Endometrial microvascular endothelial cells (primary cell): ENCODE results near the gene ANKRD42. TPM values are rescaled to one million over a fixed set of nuclear protein-coding genes. Genes with fewer than 3 reads are reported as not detected.

Experiments
- in situ Hi-C: cut with HindIII; loops from 2 replicates; pipeline ENCODE4 v1.10.0; 2017; ENCODE audit warnings: low sequenced_read_pairs, low pct_unique_long_range_greater_than_20kb; ENCODE audit errors: inconsistent ontology term
- total RNA-seq: library from RNA; depleted of rRNA; stranded (reverse); fragments of >200 nt; gene quantifications from one replicate; pipeline ENCODE4 v1.2.3, GENCODE V29; 2015; ENCODE audit errors: inconsistent ontology term

ANKRD42 gene
- total RNA-seq, 1 donor from 2014 or later = 5.9 TPM

- in situ Hi-C loops = no loop called here
Measured at GRCh38 chr11:83275888-83276641, 82.6 kb downstream of the ANKRD42 start.

- in situ Hi-C loops = no loop called here
Measured at GRCh38 chr11:83278351-83278750, 84.8 kb downstream of the ANKRD42 start.

DNA sequence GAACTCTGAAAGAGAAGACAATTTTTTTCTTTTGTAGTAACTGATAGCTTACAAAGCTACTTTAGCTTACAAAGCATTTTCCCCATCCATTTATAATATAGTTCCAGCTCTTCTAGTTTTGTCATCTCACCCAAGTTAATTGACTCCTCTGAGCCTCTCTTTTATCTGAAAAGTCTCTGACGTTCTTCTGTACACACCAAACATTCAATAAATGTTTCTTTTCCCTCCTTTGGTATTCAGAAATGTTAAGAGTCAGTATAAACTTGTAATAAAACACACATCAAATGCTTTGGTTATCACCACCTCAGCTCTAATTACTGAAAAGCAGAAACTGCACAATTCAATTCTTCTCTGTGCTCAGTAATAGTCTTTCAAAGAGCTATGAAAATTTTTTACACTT lies 86.7 kb downstream of the ANKRD42 start:
- in situ Hi-C loops = no loop called here

GRCh38 chr11:83282084-83282716 lies 88.7 kb downstream of the ANKRD42 start:
- in situ Hi-C loops = no loop called here

DNA sequence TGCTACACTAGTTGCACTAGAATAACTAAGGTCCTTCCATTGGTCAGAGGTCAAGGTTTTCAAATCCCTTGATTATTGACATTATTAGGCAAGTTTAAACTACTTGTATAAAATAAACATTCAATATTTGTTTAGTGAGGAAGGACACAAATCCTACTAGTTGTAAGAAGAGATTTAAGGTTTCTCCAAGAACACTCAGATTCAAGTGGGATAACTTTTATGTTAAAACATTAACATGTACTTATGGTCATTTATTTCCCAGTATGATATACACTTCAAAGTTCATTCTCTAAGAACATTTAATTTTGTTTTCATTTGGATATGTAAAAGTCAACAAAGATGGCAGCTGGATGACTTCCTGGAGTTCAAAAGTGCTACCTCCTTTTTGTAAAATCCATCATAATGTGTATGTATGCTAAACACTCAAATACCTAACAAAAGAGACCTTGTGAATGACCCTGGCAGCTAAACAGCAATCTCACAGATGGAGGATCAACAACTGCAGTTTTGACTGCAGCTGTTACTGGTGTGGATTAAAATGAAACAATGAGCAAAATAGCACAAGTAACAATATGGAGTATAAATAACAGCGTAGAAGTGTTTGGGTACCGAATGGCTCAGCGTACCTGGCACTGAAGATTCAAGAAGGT lies 91.1 kb downstream of the ANKRD42 start:
- in situ Hi-C loops = no loop called here

GRCh38 chr11:83285151-83285770 lies 91.7 kb downstream of the ANKRD42 start:
- in situ Hi-C loops = no loop called here

DNA sequence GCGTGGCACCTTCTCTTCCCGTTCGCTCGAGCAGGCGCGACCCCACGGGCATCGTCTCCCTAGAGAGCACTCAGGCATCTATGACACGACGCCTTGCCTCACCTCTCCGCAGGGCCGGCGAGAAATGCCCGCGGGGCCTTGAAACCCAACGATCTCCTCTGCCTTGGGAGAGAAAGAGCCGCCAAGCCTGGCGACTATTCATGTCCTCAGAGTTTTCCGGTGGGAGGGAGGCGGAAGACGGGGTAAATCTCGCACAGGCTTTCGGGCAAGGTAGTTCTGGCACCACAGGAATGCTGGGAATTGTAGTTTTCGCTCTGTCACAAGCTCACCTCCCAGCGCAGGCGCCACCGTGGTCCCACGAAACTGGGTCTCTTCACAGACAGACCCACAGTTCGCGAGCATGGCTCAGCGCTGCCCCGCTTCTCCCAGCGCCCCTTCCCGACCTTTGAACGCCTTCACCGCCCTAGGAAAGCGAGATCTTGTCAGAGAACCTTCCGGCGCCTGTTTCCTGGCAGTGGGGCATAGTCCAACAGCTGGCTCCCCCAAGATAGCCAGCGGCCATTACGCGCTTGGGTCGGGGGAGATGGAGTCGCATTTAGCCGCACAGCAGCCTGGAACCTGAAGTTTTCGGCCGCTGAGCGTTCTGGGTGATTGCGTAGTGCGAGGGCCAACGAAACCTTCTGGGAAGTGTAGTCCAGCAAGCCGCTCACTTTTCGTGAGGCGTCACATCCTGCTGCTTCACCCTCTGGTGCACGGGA lies 92.4 kb downstream of the ANKRD42 start, which contains the start of gene CCDC90B:
Gene CCDC90B, minus strand, starts transcription at position 597 of the 758 bp plus-strand sequence. Its CDS starts 395 bp downstream, at position 202.
- in situ Hi-C loops = no loop called here

DNA sequence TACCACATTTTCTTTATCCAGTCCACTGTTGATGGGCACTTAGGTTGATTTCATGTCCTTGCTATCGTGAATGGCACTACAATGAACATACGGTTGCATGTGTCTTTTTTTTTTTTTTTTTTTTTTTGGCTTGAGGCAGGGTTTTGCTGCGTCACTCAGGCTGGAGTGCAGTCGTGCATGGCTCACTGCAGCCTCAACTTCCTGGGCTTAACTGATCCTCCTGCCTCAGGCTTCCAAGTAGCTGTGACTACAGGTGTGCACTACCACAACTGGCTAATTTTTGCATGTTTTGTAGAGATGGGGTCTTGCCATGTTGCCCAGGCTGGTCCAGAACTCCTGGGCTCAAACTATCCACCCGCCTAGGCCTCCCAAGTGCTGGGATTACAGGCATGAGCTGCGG lies 94.1 kb downstream of the ANKRD42 start:
- in situ Hi-C loops = no loop called here

DNA sequence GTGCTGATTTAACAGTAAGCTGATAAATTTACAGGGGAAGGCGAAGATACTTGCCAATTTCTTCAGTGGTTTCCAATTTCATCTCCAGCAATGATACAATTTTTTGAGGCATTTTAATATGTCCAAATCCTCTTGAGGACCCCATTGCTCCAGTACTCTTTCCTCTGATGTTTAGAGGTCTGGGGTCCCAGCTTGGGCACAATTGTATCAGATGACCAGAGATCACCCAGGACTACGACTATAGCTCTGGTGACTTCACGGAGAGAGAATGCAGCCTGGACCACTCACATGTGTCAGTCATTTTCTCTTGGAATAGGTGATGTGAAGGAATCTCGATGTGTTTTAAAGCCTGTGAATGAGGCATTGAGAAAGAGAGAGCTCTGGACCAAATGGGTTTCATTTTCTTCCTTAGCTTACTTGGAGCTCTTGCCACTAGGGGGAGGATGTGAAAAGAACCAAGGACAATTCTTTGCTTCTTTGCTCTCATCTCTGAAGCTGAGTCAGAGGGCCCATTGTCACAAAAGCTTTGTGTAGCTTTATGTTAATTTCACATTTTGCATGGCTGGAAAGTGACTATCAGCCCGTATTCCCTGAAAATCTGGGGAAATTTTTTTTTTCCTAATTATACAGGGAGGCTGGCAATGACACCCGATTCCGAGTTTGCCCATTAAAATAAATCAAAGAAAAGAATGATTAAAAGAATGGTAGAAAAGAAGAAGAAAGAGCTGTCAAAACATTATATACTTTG lies 99.4 kb downstream of the ANKRD42 start:
- in situ Hi-C loops = no loop called here

- in situ Hi-C loops = no loop called here
Measured at GRCh38 chr11:83293457-83293774, 99.9 kb downstream of the ANKRD42 start.

- in situ Hi-C loops = no loop called here
Measured at GRCh38 chr11:83294208-83294607, 100.7 kb downstream of the ANKRD42 start.

Other genes with a start within 250 kb of the ANKRD42 start
- 4.2 TPM for gene RAB30, start 121.8 kb upstream of the ANKRD42 start, total RNA-seq
- 23.9 TPM for gene PCF11, start 36.6 kb upstream of the ANKRD42 start, total RNA-seq
- 45.0 TPM for gene CCDC90B, start 92.7 kb downstream of the ANKRD42 start, total RNA-seq